ENCODE results near the gene FITM1.

The FITM1 gene

DNA sequence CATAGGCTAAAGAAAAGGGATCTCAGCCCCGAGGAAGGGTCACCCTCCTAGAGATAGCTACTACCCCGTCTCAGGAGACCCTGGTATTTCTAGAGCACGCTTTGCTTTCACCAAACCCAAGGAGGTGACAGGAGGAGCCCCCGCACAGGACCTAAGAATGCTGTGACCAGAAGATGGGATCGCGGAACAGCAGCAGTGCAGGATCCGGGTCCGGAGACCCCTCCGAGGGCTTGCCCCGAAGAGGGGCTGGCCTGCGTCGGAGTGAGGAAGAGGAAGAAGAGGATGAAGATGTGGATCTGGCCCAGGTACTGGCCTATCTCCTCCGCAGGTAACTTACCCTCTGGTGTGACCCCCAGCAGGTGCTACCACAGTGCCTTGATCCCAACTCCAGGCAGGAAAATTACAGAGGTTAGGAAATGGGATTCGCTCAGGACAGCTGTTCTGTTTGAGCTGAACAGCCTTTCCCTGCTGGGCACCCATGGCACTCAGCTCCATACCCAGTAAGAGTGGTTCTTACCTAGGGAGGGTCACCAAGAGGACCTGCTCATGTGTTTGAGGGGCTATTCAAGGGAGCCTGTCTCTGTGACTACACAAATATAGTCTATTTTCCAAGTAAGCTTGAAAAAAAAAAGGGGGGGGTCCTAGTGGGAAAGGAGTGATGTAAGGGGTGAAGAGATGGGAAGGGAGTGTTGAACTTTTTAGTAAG lies 14.9 kb upstream of the FITM1 start:
- Histone ChIP-seq H3K27me3 (no peaks in the 10 kb centered on the region), H3K36me3 (peaks cover 6% of the 10 kb centered on the region), H3K9me3 (no peaks in the 10 kb centered on the region), H3K4me3 (ENCODE audit: low read depth, low read length) (peak overlapping the region; percentile 84), H3K4me1 (no peaks in the 10 kb centered on the region; the same call in 1 of the 2 replicates)
- no peak for DNase-seq
- TF ChIP-seq, protein P1, sequence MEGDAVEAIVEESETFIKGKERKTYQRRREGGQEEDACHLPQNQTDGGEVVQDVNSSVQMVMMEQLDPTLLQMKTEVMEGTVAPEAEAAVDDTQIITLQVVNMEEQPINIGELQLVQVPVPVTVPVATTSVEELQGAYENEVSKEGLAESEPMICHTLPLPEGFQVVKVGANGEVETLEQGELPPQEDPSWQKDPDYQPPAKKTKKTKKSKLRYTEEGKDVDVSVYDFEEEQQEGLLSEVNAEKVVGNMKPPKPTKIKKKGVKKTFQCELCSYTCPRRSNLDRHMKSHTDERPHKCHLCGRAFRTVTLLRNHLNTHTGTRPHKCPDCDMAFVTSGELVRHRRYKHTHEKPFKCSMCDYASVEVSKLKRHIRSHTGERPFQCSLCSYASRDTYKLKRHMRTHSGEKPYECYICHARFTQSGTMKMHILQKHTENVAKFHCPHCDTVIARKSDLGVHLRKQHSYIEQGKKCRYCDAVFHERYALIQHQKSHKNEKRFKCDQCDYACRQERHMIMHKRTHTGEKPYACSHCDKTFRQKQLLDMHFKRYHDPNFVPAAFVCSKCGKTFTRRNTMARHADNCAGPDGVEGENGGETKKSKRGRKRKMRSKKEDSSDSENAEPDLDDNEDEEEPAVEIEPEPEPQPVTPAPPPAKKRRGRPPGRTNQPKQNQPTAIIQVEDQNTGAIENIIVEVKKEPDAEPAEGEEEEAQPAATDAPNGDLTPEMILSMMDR (IDR thresholded peaks at IDR 0.05; ENCODE audit: low read depth, low read length): no peak

GRCh38 chr14:24116128-24116814 lies 14.2 kb upstream of the FITM1 start:
- H3K4me1 ChIP-seq: no peaks in the 10 kb centered on the region; the same call in 1 of the 2 replicates
- TF ChIP-seq, protein P1 (IDR thresholded peaks at IDR 0.05; ENCODE audit: low read depth, low read length): no peak
- H3K4me3 ChIP-seq (ENCODE audit: low read depth, low read length): no peak overlapping the region
- no peaks in the 10 kb centered on the region for H3K27me3 ChIP-seq
- H3K9me3 ChIP-seq: no peaks in the 10 kb centered on the region
- no peak for DNase-seq
- peaks cover 8% of the 10 kb centered on the region for H3K36me3 ChIP-seq

GRCh38 chr14:24117179-24117578 lies 13.3 kb upstream of the FITM1 start:
- Histone ChIP-seq H3K36me3 (peaks cover 14% of the 10 kb centered on the region), H3K27me3 (no peaks in the 10 kb centered on the region), H3K9me3 (no peaks in the 10 kb centered on the region), H3K4me1 (no peaks in the 10 kb centered on the region; the same call in 1 of the 2 replicates), H3K4me3 (ENCODE audit: low read depth, low read length) (no peak overlapping the region)
- TF ChIP-seq, protein P1 (IDR thresholded peaks at IDR 0.05; ENCODE audit: low read depth, low read length): no peak
- no peak for DNase-seq

DNA sequence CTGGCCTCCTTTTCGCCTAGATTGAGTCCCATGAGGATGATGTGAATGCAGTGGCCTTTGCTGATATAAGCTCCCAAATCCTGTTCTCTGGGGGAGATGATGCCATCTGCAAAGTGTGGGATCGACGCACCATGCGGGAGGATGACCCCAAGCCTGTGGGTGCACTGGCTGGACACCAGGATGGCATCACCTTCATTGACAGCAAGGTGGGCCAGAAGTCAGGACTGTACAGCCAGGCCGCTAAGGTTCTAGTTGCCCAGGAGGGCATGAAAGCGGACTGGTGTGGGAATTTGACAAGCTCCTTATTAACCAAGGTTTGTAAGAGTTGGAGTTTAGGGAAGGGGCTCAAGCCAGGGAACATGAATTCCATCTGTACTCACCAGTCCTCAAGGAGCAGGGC lies 10.8 kb upstream of the FITM1 start:
- Histone ChIP-seq H3K27me3 (no peaks in the 10 kb centered on the region), H3K4me3 (ENCODE audit: low read depth, low read length) (no peak overlapping the region), H3K4me1 (no peaks in the 10 kb centered on the region; the same call in 1 of the 2 replicates), H3K36me3 (peaks cover 14% of the 10 kb centered on the region), H3K9me3 (no peaks in the 10 kb centered on the region)
- TF ChIP-seq, protein P1 (IDR thresholded peaks at IDR 0.05; ENCODE audit: low read depth, low read length): no peak
- DNase-seq: no peak

DNA sequence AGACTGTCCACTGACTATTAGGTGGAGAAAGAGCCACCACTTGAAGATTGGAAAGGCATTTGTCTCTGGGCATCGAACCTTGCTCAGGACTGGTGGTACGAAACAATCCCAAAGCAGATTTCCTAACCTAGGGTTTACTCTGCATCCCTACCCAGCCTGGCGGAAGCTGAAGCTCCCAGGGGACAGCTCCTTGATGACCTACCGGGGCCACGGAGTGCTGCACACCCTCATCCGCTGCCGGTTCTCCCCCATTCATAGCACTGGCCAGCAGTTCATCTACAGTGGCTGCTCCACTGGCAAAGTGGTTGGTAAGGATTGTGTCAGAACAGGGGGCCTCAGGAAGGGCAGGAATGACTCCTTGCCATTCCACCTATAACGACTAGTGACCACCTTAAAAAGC lies 9.2 kb upstream of the FITM1 start:
- Histone ChIP-seq H3K9me3 (no peaks in the 10 kb centered on the region), H3K36me3 (peaks cover 14% of the 10 kb centered on the region), H3K4me3 (ENCODE audit: low read depth, low read length) (no peak overlapping the region), H3K27me3 (no peaks in the 10 kb centered on the region), H3K4me1 (no peaks in the 10 kb centered on the region)
- no peak for DNase-seq
- TF ChIP-seq, protein P1 (IDR thresholded peaks at IDR 0.05; ENCODE audit: low read depth, low read length): no peak

- no peaks in the 10 kb centered on the region for H3K4me1 ChIP-seq
- no peaks in the 10 kb centered on the region for H3K27me3 ChIP-seq
- peaks cover 14% of the 10 kb centered on the region for H3K36me3 ChIP-seq
- H3K9me3 ChIP-seq: no peaks in the 10 kb centered on the region
- TF ChIP-seq, protein P1 (IDR thresholded peaks at IDR 0.05; ENCODE audit: low read depth, low read length): no peak
- DNase-seq: no peak
- no peak overlapping the region for H3K4me3 ChIP-seq (ENCODE audit: low read depth, low read length)
Measured at GRCh38 chr14:24122416-24122815, 8.0 kb upstream of the FITM1 start.

Data from BE2C (cell line).